Frontal cortex (tissue), 4 donors: ENCODE data around the gene C1orf174. TPM values are rescaled to one million over a fixed set of nuclear protein-coding genes. Genes with fewer than 3 reads are reported as not detected.

Source experiments
- DNase-seq, 2 donors: peaks; one replicate each; pipeline ENCODE4 v3.0.0; 2012; ENCODE audit warnings: low spot score in 2 of 2
- FAIRE-seq: peaks from 2 replicates; lab custom pipeline; 2012; peaks lifted over from hg19 to GRCh38; lab: Jason Lieb, UNC
- total RNA-seq: library from RNA; depleted of rRNA; stranded (reverse); fragments of >200 nt; gene quantifications from one replicate; pipeline ENCODE4 v1.2.3, GENCODE V29; 2014
- donor health status: control.
- donor health status: control.
- donor health status: control.

C1orf174 gene
- total RNA-seq, 1 donor from 2014 or later: 23.6 TPM

- peak; percentile 58 to 85 for DNase-seq
- FAIRE-seq: no peak
These were observed 11.1 kb upstream of the C1orf174 start for GRCh38 chr1:3910857-3911845.

- no peak for DNase-seq
These were observed 10.1 kb upstream of the C1orf174 start for GRCh38 chr1:3910049-3910731.

GRCh38 chr1:3909615-3910014 is 9.5 kb upstream of the C1orf174 start:
- no peak for DNase-seq

More at GRCh38 chr1:3910049-3910731, 10.1 kb upstream of the C1orf174 start:
- FAIRE-seq: no peak

GRCh38 chr1:3908886-3909517 is 8.9 kb upstream of the C1orf174 start:
- DNase-seq (no peak), FAIRE-seq (no peak)

More at GRCh38 chr1:3909615-3910014, 9.5 kb upstream of the C1orf174 start:
- FAIRE-seq: no peak

GRCh38 chr1:3907621-3908165 is 7.6 kb upstream of the C1orf174 start:
- DNase-seq (no peak), FAIRE-seq (no peak)

- DNase-seq (no peak), FAIRE-seq (no peak)
These were observed 7.0 kb upstream of the C1orf174 start for GRCh38 chr1:3907031-3907534.

- DNase-seq (no peak), FAIRE-seq (no peak)
These were observed 6.6 kb upstream of the C1orf174 start for GRCh38 chr1:3906672-3907020.

GRCh38 chr1:3905953-3906671 is 6.0 kb upstream of the C1orf174 start:
- no peak for DNase-seq
- FAIRE-seq: no peak

GRCh38 chr1:3905266-3905952 is 5.3 kb upstream of the C1orf174 start:
- FAIRE-seq: no peak

GRCh38 chr1:3904843-3905185 is 4.7 kb upstream of the C1orf174 start:
- DNase-seq: no peak
- FAIRE-seq: no peak

More at GRCh38 chr1:3905266-3905952, 5.3 kb upstream of the C1orf174 start:
- no peak for DNase-seq

- FAIRE-seq (no peak), DNase-seq (no peak)
These were observed 4.2 kb upstream of the C1orf174 start for GRCh38 chr1:3904006-3904842.

GRCh38 chr1:3903141-3904005 is 3.3 kb upstream of the C1orf174 start:
- DNase-seq (no peak), FAIRE-seq (no peak)

GRCh38 chr1:3902571-3903091 is 2.6 kb upstream of the C1orf174 start:
- FAIRE-seq: no peak
- DNase-seq: no peak

- no peak for FAIRE-seq
- DNase-seq: no peak
These were observed 2.0 kb upstream of the C1orf174 start for GRCh38 chr1:3902111-3902511.

GRCh38 chr1:3900969-3901529 is 977 bp upstream of the C1orf174 start:
- DNase-seq: peak; percentile 94 to 95
- peak; percentile 48 for FAIRE-seq

GRCh38 chr1:3899754-3900149 is 320 bp downstream of the C1orf174 start:
- DNase-seq (no peak), FAIRE-seq (no peak)
